WI38 (cell line): ENCODE data around the gene ACCSL.

ENCODE experiments used
- H3K4me3 ChIP-seq: 2 replicates; pipeline ENCODE4 v1.5.1; 2011; ENCODE audit warnings: low read depth, mild to moderate bottlenecking, control low read depth, low read length
- CTCF ChIP-seq: IDR thresholded peaks from 2 replicates; pipeline ENCODE4 v1.5.1; 2012; ENCODE audit warnings: low read depth, mild to moderate bottlenecking, control low read depth, low read length

ACCSL gene

GRCh38 chr11:44096360-44097185 lies 48.8 kb downstream of the ACCSL start:
- TF ChIP-seq CTCF, result no peak
- H3K4me3 ChIP-seq, result peak overlapping the region; percentile 82

GRCh38 chr11:44097821-44098220 lies 50.0 kb downstream of the ACCSL start:
- no peak for TF ChIP-seq CTCF
- no peak overlapping the region for H3K4me3 ChIP-seq

GRCh38 chr11:44101098-44101497 lies 53.3 kb downstream of the ACCSL start:
- no peak overlapping the region for H3K4me3 ChIP-seq
- TF ChIP-seq CTCF, result no peak

DNA sequence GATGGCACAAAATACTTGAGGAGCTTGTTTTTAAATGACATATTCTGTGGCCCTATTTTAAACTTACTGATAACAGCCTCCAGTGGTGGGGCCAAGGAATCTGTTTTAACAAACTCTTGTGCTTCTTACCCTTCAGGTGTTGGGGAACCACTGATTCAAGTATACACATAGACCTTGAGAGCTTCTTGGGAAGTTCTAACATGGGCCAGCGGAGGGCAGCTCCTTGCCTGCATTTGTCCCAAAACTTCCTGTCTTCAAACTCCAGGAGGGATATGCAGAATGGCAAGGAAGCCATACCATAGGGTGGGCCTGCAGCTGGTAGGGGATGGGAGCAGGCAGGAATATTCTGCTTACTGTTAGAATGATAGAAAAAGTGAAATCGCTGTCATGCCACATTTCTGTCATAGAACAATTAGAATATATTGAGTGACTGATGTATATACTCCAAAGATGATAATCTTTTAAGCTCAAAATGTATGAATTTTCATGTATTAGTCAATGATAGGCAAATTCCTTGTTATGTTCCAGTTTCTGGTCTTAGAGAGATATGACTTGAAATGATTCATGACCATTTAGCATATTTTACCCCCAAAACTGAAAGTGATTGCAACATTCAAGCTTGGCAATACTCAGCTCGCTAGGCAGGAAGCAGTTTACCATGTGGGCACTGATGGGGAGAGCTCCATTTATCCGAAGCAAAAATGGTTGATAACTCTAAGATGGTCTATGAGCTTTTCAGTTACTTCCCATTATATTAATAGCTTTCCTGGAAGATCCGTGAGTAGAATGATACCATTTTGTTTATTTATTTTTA lies 56.9 kb downstream of the ACCSL start:
- H3K4me3 ChIP-seq, result no peak overlapping the region
- no peak for TF ChIP-seq CTCF

DNA sequence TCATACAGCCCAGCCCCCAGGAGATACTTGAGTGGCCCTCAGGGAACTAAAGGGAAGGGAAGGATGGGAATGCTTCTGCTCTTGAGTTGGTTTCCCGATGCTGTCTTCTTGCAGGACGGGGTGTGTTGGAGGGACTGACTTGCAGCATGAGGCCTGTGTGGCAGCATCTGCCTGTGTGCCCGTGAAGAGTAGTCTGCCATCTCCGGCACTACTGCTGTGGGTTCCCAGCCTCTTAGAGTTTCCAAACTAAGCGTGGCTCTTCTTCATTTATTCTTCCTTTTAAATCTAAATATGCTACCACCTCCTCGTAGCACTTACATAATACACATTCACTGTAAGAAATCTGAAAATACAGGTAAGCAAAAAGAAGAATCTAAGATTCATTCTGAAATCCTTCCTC lies 60.5 kb downstream of the ACCSL start:
- TF ChIP-seq CTCF, result no peak
- H3K4me3 ChIP-seq, result no peak overlapping the region
